HCT116 (cell line): Measurements from ENCODE around the gene ARID4A. TPM values are rescaled to one million over a fixed set of nuclear protein-coding genes. Genes with fewer than 3 reads are reported as not detected.

Experiments used
- ATAC-seq: fragments of 200-7000 bp; cut with Tn5 transposase; 2 replicates; pipeline ENCODE4 v1.9.1; 2020; ENCODE audit warnings: mild to moderate bottlenecking, moderate library complexity
- BruUV-seq: library from RNA; stranded (reverse); fragments of 400-500 nt; replicated peaks from 2 replicates; lab custom pipeline; 2021; lab: Mats Ljungman, UMichigan
- CTCF ChIA-PET: fragments of 300-600 bp; sonication (Branson Sonifier 250); formaldehyde crosslinking; loops from one replicate; lab custom pipeline; 2021; ENCODE audit warnings: antibody characterized with exemption; lab: Charles Lee
- POLR2A ChIA-PET: fragments of 300-600, 350-600 bp; sonication (Branson Sonifier 250); formaldehyde crosslinking; loops from one replicate; lab custom pipeline; 2021; ENCODE audit warnings: antibody characterized with exemption; lab: Charles Lee
- RAD21 ChIA-PET, 2 experiments: fragments of 300-600 bp; sonication (Branson Sonifier 250); formaldehyde crosslinking; loops; one replicate each; lab custom pipeline; 2023; ENCODE audit warnings: low total read pairs in 2 of 2; ENCODE audit not compliant: uncharacterized antibody in 2 of 2, unreplicated experiment in 2 of 2, low non-redundant PET in 1 of 2; lab: Charles Lee
- DNase-seq: peaks from one replicate; pipeline ENCODE4 v3.0.0-alpha.2; 2010; ENCODE audit warnings: low read depth, low spot score
- H2AFZ ChIP-seq: fragments of 200-600 bp; shearing (Covaris generic), sonication (generic); 2 replicates; pipeline ENCODE4 v1.6.1; 2017; ENCODE audit warnings: low read depth, mixed run types, mixed read lengths, antibody characterized with exemption, low read length; ENCODE audit not compliant: poor library complexity, severe bottlenecking
- H3K27ac ChIP-seq: 2 replicates; pipeline ENCODE4 v1.5.1; 2012; ENCODE audit warnings: low read depth, low read length
- H3K27me3 ChIP-seq: fragments of 200-600 bp; sonication (generic); 2 replicates; pipeline ENCODE4 v1.6.1; 2016; ENCODE audit warnings: mixed run types, low read length, mixed read lengths; ENCODE audit not compliant: insufficient read depth
- H3K36me3 ChIP-seq, 2 experiments: fragments of 200-500 bp in 1 of 2; fragments of 200-600 bp in 1 of 2; sonication (Bioruptor generic) in 1 of 2; sonication (generic) in 1 of 2; 2 replicates each; pipeline versions ENCODE4 v1.5.1 to v1.6.1; 2014 to 2016; ENCODE audit warnings: low read length in 2 of 2, inconsistent platforms in 1 of 2, mixed read lengths in 1 of 2, mixed run types in 1 of 2; ENCODE audit not compliant: insufficient read depth in 2 of 2, control insufficient read depth in 1 of 2
- H3K4me1 ChIP-seq, 2 experiments: fragments of 200-600 bp in 1 of 2; sonication (generic) in 1 of 2; 2 replicates each; pipeline versions ENCODE4 v1.5.1 to v1.6.1; 2012 to 2017; ENCODE audit warnings: low read length in 2 of 2, inconsistent platforms in 1 of 2, mild to moderate bottlenecking in 1 of 2, mixed read lengths in 1 of 2, mixed run types in 1 of 2, moderate library complexity in 1 of 2; ENCODE audit not compliant: insufficient read depth in 2 of 2, control insufficient read depth in 1 of 2
- H3K4me2 ChIP-seq: fragments of 200-600 bp; sonication (generic); 2 replicates; pipeline ENCODE4 v1.6.1; 2017; ENCODE audit warnings: mixed run types, low read length, mixed read lengths
- H3K4me3 ChIP-seq, 2 experiments: fragments of 200-600 bp in 1 of 2; sonication (generic) in 1 of 2; replicated peaks in 1 of 2; 2 replicates each; pipeline ENCODE4 v1.5.1; 2011 to 2016; ENCODE audit warnings: low read length in 2 of 2, control low read depth in 1 of 2, low read depth in 1 of 2, mild to moderate bottlenecking in 1 of 2, mixed read lengths in 1 of 2, mixed run types in 1 of 2
- H3K79me2 ChIP-seq: fragments of 200-600 bp; sonication (generic); 2 replicates; pipeline ENCODE4 v1.6.1; 2017; ENCODE audit warnings: mild to moderate bottlenecking, mixed run types, low read length, moderate library complexity, mixed read lengths; ENCODE audit not compliant: insufficient read depth
- H3K9ac ChIP-seq: fragments of 200-600 bp; sonication (generic); 2 replicates; pipeline ENCODE4 v1.6.1; 2016; ENCODE audit warnings: low read length, mixed read lengths
- H3K9me2 ChIP-seq: fragments of 200-600 bp; sonication (generic), shearing (Covaris generic); 2 replicates; pipeline ENCODE4 v1.6.1; 2017; ENCODE audit warnings: mixed run types, mild to moderate bottlenecking, moderate library complexity; ENCODE audit not compliant: insufficient read depth
- H3K9me3 ChIP-seq, 2 experiments: fragments of 200-500 bp in 1 of 2; fragments of 200-600 bp in 1 of 2; sonication (Bioruptor generic) in 1 of 2; sonication (generic) in 1 of 2; 2 replicates each; pipeline ENCODE4 v1.6.1; 2014 to 2017; ENCODE audit warnings: low read length in 2 of 2, mixed read lengths in 2 of 2, inconsistent platforms in 1 of 2, low read depth in 1 of 2, mild to moderate bottlenecking in 1 of 2, mixed run types in 1 of 2, moderate library complexity in 1 of 2; ENCODE audit not compliant: control insufficient read depth in 1 of 2, insufficient read depth in 1 of 2
- H4K20me1 ChIP-seq: fragments of 200-600 bp; sonication (generic), shearing (Covaris generic); 2 replicates; pipeline ENCODE4 v1.6.1; 2017; ENCODE audit warnings: mixed run types, mild to moderate bottlenecking, moderate library complexity; ENCODE audit not compliant: insufficient read depth
- CEBPB ChIP-seq: IDR thresholded peaks from 2 replicates; pipeline ENCODE4 v1.6.1; 2012; ENCODE audit warnings: low read depth
- EGR1 ChIP-seq: IDR thresholded peaks from 2 replicates; pipeline ENCODE4 v1.6.1; 2012; ENCODE audit warnings: low read depth
- EZH2 ChIP-seq: fragments of 200-600 bp; sonication (generic); IDR thresholded peaks from 2 replicates; pipeline ENCODE4 v1.6.1; 2017; ENCODE audit warnings: antibody characterized with exemption, mixed run types
- EZH2phosphoT487 ChIP-seq: fragments of 200-600 bp; IDR thresholded peaks from 2 replicates; pipeline ENCODE4 v1.6.1; 2018; ENCODE audit warnings: antibody characterized with exemption, borderline replicate concordance
- FOSL1 ChIP-seq: IDR thresholded peaks from 2 replicates; pipeline ENCODE4 v1.6.1; 2012; ENCODE audit warnings: low read depth
- POLR2A ChIP-seq: IDR thresholded peaks from 2 replicates; pipeline ENCODE4 v1.7.0; 2011; ENCODE audit warnings: borderline replicate concordance; ENCODE audit not compliant: insufficient read depth, insufficient read length; ENCODE audit errors: extremely low read depth
- RAD21 ChIP-seq: IDR thresholded peaks from 2 replicates; pipeline ENCODE4 v1.6.1; 2012; ENCODE audit warnings: low read depth, mild to moderate bottlenecking
- SIN3A ChIP-seq: IDR thresholded peaks from 2 replicates; pipeline ENCODE4 v1.6.1; 2012; ENCODE audit warnings: low read depth
- SP1 ChIP-seq: IDR thresholded peaks from 2 replicates; pipeline ENCODE4 v1.6.1; 2012; ENCODE audit warnings: low read depth
- SRF ChIP-seq: IDR thresholded peaks from 2 replicates; pipeline ENCODE4 v1.6.1; 2012; ENCODE audit warnings: low read depth
- ZFX ChIP-seq: fragments of 450-650 bp; IDR thresholded peaks from 2 replicates; pipeline ENCODE4 v1.6.1; 2017
- intact Hi-C: fragments of 100-400 bp; cut with micrococcal nuclease; formaldehyde crosslinking; loops from 2 replicates; pipeline ENCODE4 v1.10.0; 2022
- total RNA-seq: library from RNA; stranded (reverse); gene quantifications from one replicate; pipeline ENCODE4 v1.2.1, GENCODE V29; 2021; ENCODE audit not compliant: unreplicated experiment
- TF ChIP-seq, protein P1 (sequence below): IDR thresholded peaks from 2 replicates; pipeline ENCODE4 v1.6.1; 2012; ENCODE audit warnings: low read depth
- TF ChIP-seq, protein P2 (sequence below): IDR thresholded peaks from 2 replicates; pipeline ENCODE4 v1.6.1; 2012
- TF ChIP-seq, protein P3 (sequence below): IDR thresholded peaks from 2 replicates; pipeline ENCODE4 v1.6.1; 2011; ENCODE audit warnings: mild to moderate bottlenecking, low read length, moderate library complexity; ENCODE audit not compliant: insufficient replicate concordance; ENCODE audit errors: extremely low read depth
- TF ChIP-seq, protein P4 (sequence below), 3 experiments: fragments of 200-600 bp in 1 of 3; sonication (generic) in 1 of 3; IDR thresholded peaks in 2 of 3; conservative IDR thresholded peaks in 1 of 3; 2 replicates each; pipeline ENCODE4 v1.5.1; 2012 to 2017; ENCODE audit warnings: low read depth in 2 of 3, low read length in 2 of 3, antibody characterized with exemption in 1 of 3, borderline replicate concordance in 1 of 3, control low read depth in 1 of 3, mild to moderate bottlenecking in 1 of 3, mixed read lengths in 1 of 3, mixed run types in 1 of 3, moderate library complexity in 1 of 3; ENCODE audit not compliant: insufficient read depth in 1 of 3

ARID4A gene
- total RNA-seq, 1 experiment from 2014 or later = 13.9 TPM

DNA sequence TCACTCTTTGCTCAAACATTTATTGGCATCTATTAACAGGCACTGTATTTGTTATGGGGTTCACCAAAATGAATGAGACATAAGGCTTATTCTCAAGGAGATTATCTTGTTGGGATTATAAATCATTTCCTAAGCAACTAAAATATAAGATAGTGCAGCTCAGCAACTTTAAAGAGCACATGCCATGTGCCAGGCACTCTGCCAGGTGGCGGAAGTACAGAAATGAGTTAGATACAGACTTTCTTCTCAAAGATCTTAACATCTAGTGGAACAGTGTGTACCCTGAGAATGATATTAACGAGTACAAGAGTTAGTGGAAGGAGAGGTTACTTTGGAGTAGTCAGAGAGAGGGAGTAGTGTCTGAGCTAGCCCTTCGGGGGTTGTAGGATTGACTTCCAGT lies 68.9 kb downstream of the ARID4A start (continued):
- TF ChIP-seq, protein P1, sequence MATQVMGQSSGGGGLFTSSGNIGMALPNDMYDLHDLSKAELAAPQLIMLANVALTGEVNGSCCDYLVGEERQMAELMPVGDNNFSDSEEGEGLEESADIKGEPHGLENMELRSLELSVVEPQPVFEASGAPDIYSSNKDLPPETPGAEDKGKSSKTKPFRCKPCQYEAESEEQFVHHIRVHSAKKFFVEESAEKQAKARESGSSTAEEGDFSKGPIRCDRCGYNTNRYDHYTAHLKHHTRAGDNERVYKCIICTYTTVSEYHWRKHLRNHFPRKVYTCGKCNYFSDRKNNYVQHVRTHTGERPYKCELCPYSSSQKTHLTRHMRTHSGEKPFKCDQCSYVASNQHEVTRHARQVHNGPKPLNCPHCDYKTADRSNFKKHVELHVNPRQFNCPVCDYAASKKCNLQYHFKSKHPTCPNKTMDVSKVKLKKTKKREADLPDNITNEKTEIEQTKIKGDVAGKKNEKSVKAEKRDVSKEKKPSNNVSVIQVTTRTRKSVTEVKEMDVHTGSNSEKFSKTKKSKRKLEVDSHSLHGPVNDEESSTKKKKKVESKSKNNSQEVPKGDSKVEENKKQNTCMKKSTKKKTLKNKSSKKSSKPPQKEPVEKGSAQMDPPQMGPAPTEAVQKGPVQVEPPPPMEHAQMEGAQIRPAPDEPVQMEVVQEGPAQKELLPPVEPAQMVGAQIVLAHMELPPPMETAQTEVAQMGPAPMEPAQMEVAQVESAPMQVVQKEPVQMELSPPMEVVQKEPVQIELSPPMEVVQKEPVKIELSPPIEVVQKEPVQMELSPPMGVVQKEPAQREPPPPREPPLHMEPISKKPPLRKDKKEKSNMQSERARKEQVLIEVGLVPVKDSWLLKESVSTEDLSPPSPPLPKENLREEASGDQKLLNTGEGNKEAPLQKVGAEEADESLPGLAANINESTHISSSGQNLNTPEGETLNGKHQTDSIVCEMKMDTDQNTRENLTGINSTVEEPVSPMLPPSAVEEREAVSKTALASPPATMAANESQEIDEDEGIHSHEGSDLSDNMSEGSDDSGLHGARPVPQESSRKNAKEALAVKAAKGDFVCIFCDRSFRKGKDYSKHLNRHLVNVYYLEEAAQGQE = no peak
- TF ChIP-seq EZH2phosphoT487 (no peak), POLR2A (no peak), RAD21 (no peak), SRF (no peak), FOSL1 (no peak), EZH2 (no peak)
- TF ChIP-seq, protein P2, sequence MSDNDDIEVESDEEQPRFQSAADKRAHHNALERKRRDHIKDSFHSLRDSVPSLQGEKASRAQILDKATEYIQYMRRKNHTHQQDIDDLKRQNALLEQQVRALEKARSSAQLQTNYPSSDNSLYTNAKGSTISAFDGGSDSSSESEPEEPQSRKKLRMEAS = no peak

DNA sequence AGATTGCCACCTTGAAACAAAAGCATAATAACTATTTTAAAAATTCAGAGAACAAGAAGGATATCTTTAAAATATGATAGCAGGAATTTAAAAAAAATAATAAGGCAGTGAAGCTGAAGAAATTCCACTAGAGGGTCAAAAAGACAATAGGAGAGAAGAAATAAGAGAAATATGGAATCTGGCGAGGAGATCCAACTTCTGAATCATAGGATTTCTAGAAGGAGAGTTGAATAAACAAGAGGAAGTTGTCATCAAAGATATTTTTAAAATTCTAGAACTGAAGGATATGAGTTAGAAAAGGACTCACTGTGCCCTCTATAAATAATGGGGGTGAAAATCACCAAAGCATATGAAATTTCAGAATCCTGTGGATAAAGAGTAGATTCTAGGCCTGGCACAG lies 70.6 kb downstream of the ARID4A start:
- H4K20me1 ChIP-seq = no peaks in the 10 kb centered on the region
- no peaks in the 10 kb centered on the region for H3K9me2 ChIP-seq
- RAD21 ChIA-PET = no interaction called here
- no peaks in the 10 kb centered on the region for H3K79me2 ChIP-seq
- TF ChIP-seq FOSL1 = no peak
- TF ChIP-seq EGR1 = no peak
- no peak for TF ChIP-seq ZFX
- TF ChIP-seq EZH2phosphoT487 = no peak
- no peak for TF ChIP-seq SIN3A
- no peak for TF ChIP-seq SP1
- TF ChIP-seq, protein P3, sequence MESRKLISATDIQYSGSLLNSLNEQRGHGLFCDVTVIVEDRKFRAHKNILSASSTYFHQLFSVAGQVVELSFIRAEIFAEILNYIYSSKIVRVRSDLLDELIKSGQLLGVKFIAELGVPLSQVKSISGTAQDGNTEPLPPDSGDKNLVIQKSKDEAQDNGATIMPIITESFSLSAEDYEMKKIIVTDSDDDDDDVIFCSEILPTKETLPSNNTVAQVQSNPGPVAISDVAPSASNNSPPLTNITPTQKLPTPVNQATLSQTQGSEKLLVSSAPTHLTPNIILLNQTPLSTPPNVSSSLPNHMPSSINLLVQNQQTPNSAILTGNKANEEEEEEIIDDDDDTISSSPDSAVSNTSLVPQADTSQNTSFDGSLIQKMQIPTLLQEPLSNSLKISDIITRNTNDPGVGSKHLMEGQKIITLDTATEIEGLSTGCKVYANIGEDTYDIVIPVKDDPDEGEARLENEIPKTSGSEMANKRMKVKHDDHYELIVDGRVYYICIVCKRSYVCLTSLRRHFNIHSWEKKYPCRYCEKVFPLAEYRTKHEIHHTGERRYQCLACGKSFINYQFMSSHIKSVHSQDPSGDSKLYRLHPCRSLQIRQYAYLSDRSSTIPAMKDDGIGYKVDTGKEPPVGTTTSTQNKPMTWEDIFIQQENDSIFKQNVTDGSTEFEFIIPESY = no peak
- TF ChIP-seq CEBPB = no peak
- TF ChIP-seq, protein P4, sequence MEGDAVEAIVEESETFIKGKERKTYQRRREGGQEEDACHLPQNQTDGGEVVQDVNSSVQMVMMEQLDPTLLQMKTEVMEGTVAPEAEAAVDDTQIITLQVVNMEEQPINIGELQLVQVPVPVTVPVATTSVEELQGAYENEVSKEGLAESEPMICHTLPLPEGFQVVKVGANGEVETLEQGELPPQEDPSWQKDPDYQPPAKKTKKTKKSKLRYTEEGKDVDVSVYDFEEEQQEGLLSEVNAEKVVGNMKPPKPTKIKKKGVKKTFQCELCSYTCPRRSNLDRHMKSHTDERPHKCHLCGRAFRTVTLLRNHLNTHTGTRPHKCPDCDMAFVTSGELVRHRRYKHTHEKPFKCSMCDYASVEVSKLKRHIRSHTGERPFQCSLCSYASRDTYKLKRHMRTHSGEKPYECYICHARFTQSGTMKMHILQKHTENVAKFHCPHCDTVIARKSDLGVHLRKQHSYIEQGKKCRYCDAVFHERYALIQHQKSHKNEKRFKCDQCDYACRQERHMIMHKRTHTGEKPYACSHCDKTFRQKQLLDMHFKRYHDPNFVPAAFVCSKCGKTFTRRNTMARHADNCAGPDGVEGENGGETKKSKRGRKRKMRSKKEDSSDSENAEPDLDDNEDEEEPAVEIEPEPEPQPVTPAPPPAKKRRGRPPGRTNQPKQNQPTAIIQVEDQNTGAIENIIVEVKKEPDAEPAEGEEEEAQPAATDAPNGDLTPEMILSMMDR (IDR thresholded peaks at IDR 0.05 in 2 of 3, conservative IDR thresholded peaks at IDR 0.05 in 1 of 3; ENCODE audit: borderline replicate concordance in 1 of 3, insufficient read depth in 1 of 3, low read depth in 2 of 3, low read length in 2 of 3) = no peak
- no peak overlapping the region for H3K9ac ChIP-seq
- H3K4me3 ChIP-seq = no peak overlapping the region
- no peaks in the 10 kb centered on the region for H3K27me3 ChIP-seq
- intact Hi-C loops = no loop called here
- POLR2A ChIA-PET = no interaction called here
- H3K9me3 ChIP-seq = no peaks in the 10 kb centered on the region
- BruUV-seq = no TSS peak
- peaks cover 0 to 17% of the 10 kb centered on the region in 2 experiments; a peak in 2 of 4 replicates for H3K36me3 ChIP-seq
- DNase-seq (no peak), ATAC-seq (no peak)
- CTCF ChIA-PET = no interaction called here
- H2AFZ ChIP-seq = no peak overlapping the region
- H3K4me1 ChIP-seq = no peaks in the 10 kb centered on the region
- no peak overlapping the region for H3K27ac ChIP-seq
- no peak overlapping the region for H3K4me2 ChIP-seq
